K562 (cell line): Measurements from ENCODE around the gene PEF1. TPM values are rescaled to one million over a fixed set of nuclear protein-coding genes. Genes with fewer than 3 reads are reported as not detected.
A peak's percentile ranks its signal among the peaks of the same experiment; 100 is the strongest.

Experiments
- ATAC-seq: fragments of 200-7000 bp; cut with Tn5 transposase; 3 replicates; pipeline ENCODE4 v1.9.1; 2020; ENCODE audit warnings: moderate library complexity
- BruUV-seq: library from RNA; stranded (reverse); fragments of 400-500 nt; replicated peaks from 2 replicates; lab custom pipeline; 2021; lab: Mats Ljungman, UMichigan
- CTCF ChIA-PET: fragments of 300-600 bp; formaldehyde crosslinking; extraction: SDS; loops from one replicate; lab custom pipeline; 2021; ENCODE audit warnings: low intra/inter-chr PET ratio; lab: Yijun Ruan, JAX
- POLR2A ChIA-PET: fragments of 300-600, 350-650 bp; sonication (Branson Sonifier 250); formaldehyde crosslinking; extraction: SDS; loops from one replicate; lab custom pipeline; 2021; ENCODE audit warnings: antibody characterized with exemption, inconsistent platforms; lab: Yijun Ruan, JAX
- DNase-seq, 4 experiments: peaks; one replicate each; pipeline versions ENCODE4 v3.0.0 to v3.0.0-alpha.2; 2011 to 2018; ENCODE audit warnings: low spot score in 3 of 4, mixed read lengths in 3 of 4; ENCODE audit errors: extremely low read depth in 1 of 4
- FAIRE-seq: peaks from 2 replicates; lab custom pipeline; 2011; peaks lifted over from hg19 to GRCh38; lab: Jason Lieb, UNC
- H2AFZ ChIP-seq: 2 replicates; pipeline ENCODE4 v1.6.0; 2011; ENCODE audit warnings: low read depth, low read length, control low read depth, inconsistent platforms
- H3K27ac ChIP-seq: fragments of 200-600 bp; 3 replicates; pipeline ENCODE4 v1.8.0; 2011; ENCODE audit warnings: low read depth, mild to moderate bottlenecking, control low read depth, inconsistent platforms, low read length, moderate library complexity, mixed read lengths; ENCODE audit errors: extremely low read depth
- H3K27me3 ChIP-seq, 2 experiments: fragments of 300-600 bp in 1 of 2; 2 replicates in 1 of 2; 3 replicates in 1 of 2; pipeline versions ENCODE4 v1.6.0 to v1.8.0; 2011; ENCODE audit warnings: inconsistent platforms in 2 of 2, low read length in 2 of 2, mild to moderate bottlenecking in 1 of 2, mixed read lengths in 1 of 2, moderate library complexity in 1 of 2; ENCODE audit not compliant: control insufficient read depth in 2 of 2, insufficient read depth in 2 of 2
- H3K36me3 ChIP-seq: fragments of 300-600 bp; 3 replicates; pipeline ENCODE4 v1.8.0; 2011; ENCODE audit warnings: mild to moderate bottlenecking, low read length, inconsistent platforms; ENCODE audit not compliant: control insufficient read depth, insufficient read depth
- H3K4me1 ChIP-seq, 2 experiments: fragments of 200-600 bp in 1 of 2; replicated peaks in 1 of 2; 2 replicates in 1 of 2; 3 replicates in 1 of 2; pipeline versions ENCODE4 v1.5.1 to v1.8.0; 2011; ENCODE audit warnings: inconsistent platforms in 2 of 2, low read length in 2 of 2, mild to moderate bottlenecking in 1 of 2, mixed read lengths in 1 of 2, moderate library complexity in 1 of 2; ENCODE audit not compliant: control insufficient read depth in 2 of 2, insufficient read depth in 2 of 2
- H3K4me2 ChIP-seq: 2 replicates; pipeline ENCODE4 v1.6.1; 2011; ENCODE audit warnings: low read length, control low read depth, inconsistent platforms, mixed read lengths; ENCODE audit not compliant: insufficient read depth
- H3K4me3 ChIP-seq: fragments of 200-600 bp; sonication (generic), shearing (Covaris generic); 2 replicates; pipeline ENCODE4 v1.5.1; 2016; ENCODE audit warnings: control low read depth, inconsistent platforms
- H3K79me2 ChIP-seq: fragments of 200-600 bp; 3 replicates; pipeline ENCODE4 v1.8.0; 2011; ENCODE audit warnings: low read length, inconsistent platforms; ENCODE audit not compliant: control insufficient read depth, insufficient read depth
- H3K9ac ChIP-seq, 2 experiments: 2 replicates each; pipeline versions ENCODE4 v1.6.0 to v1.6.1; 2011; ENCODE audit warnings: low read depth in 2 of 2, low read length in 2 of 2, control low read depth in 1 of 2, inconsistent platforms in 1 of 2, mild to moderate bottlenecking in 1 of 2, mixed read lengths in 1 of 2; ENCODE audit not compliant: insufficient read depth in 1 of 2
- H3K9me1 ChIP-seq: one replicate; pipeline ENCODE4 v1.6.0; 2011; ENCODE audit warnings: inconsistent platforms, mild to moderate bottlenecking, low read length, moderate library complexity; ENCODE audit not compliant: control insufficient read depth, insufficient read depth
- H3K9me3 ChIP-seq: replicated peaks from 2 replicates; pipeline ENCODE4 v1.5.1; 2011; ENCODE audit warnings: low read depth, low read length, inconsistent platforms; ENCODE audit not compliant: control insufficient read depth, insufficient read depth
- H4K20me1 ChIP-seq: replicated peaks from 2 replicates; pipeline ENCODE4 v1.6.1; 2011; ENCODE audit warnings: low read length, inconsistent platforms, mixed read lengths; ENCODE audit not compliant: control insufficient read depth, insufficient read depth
- HEY1 ChIP-seq: fragments of 250-450 bp; sonication (Bioruptor Pico); IDR thresholded peaks from 2 replicates; pipeline ENCODE4 v1.5.0; 2020; ENCODE audit warnings: mild to moderate bottlenecking, moderate library complexity, borderline replicate concordance
- MAZ ChIP-seq, 2 experiments: fragments of 450-650 bp in 1 of 2; sonication (generic) in 1 of 2; formaldehyde crosslinking; IDR thresholded peaks in 1 of 2; conservative IDR thresholded peaks in 1 of 2; 2 replicates each; pipeline versions ENCODE4 v1.4.0 to v1.5.0; 2020; ENCODE audit warnings: mild to moderate bottlenecking in 1 of 2, missing genetic modification reagents in 1 of 2
- MTA3 ChIP-seq: fragments of 450-650 bp; formaldehyde crosslinking; IDR thresholded peaks from 2 replicates; pipeline ENCODE4 v1.6.1; 2017; ENCODE audit warnings: mild to moderate bottlenecking, borderline replicate concordance
- NR1H2 ChIP-seq: sonication (generic); formaldehyde crosslinking; IDR thresholded peaks from 2 replicates; pipeline ENCODE4 v1.4.0; 2020; ENCODE audit warnings: mild to moderate bottlenecking, missing genetic modification reagents
- OTX1 ChIP-seq: fragments of 450-650 bp; formaldehyde crosslinking; IDR thresholded peaks from 2 replicates; pipeline ENCODE4 v1.4.0; 2022; ENCODE audit warnings: mild to moderate bottlenecking
- PCBP1 ChIP-seq: fragments of 200-400 bp; formaldehyde crosslinking; IDR thresholded peaks from 2 replicates; pipeline ENCODE4 v1.6.1; 2018; ENCODE audit warnings: mild to moderate bottlenecking, low read depth, low read length; ENCODE audit not compliant: poor library complexity, severe bottlenecking
- PPARD ChIP-seq: fragments of 250-450 bp; sonication (Bioruptor Pico); IDR thresholded peaks from 2 replicates; pipeline ENCODE4 v1.8.0; 2022; ENCODE audit warnings: inconsistent platforms, mild to moderate bottlenecking, moderate library complexity
- RAD21 ChIP-seq, 2 experiments: fragments of 250-450 bp in 1 of 2; fragments of 450-650 bp in 1 of 2; sonication (Bioruptor Pico) in 1 of 2; formaldehyde crosslinking in 1 of 2; IDR thresholded peaks in 1 of 2; conservative IDR thresholded peaks in 1 of 2; 2 replicates each; pipeline versions ENCODE4 v1.4.0 to v1.8.0; 2020 to 2022; ENCODE audit warnings: mild to moderate bottlenecking in 2 of 2, moderate library complexity in 1 of 2
- SIRT6 ChIP-seq: IDR thresholded peaks from one replicate; pipeline ENCODE4 v1.6.1; 2012; ENCODE audit warnings: low read depth, mild to moderate bottlenecking, control low read depth, inconsistent platforms, low read length, moderate library complexity
- SMAD3 ChIP-seq: fragments of 450-650 bp; formaldehyde crosslinking; conservative IDR thresholded peaks from 2 replicates; pipeline ENCODE4 v1.4.0; 2020; ENCODE audit warnings: mild to moderate bottlenecking
- SMC3 ChIP-seq: conservative IDR thresholded peaks from 2 replicates; pipeline ENCODE4 v1.6.1; 2011; ENCODE audit warnings: low read depth, low read length, improper control_type of control experiment; ENCODE audit not compliant: insufficient read depth
- YY1 ChIP-seq, 3 experiments: IDR thresholded peaks; 2 replicates each; pipeline ENCODE4 v1.6.1; 2011; ENCODE audit warnings: low read length in 2 of 3, mild to moderate bottlenecking in 2 of 3, moderate library complexity in 2 of 3, borderline replicate concordance in 1 of 3, control low read depth in 1 of 3, low read depth in 1 of 3; ENCODE audit not compliant: insufficient read depth in 3 of 3, insufficient replicate concordance in 2 of 3, control insufficient read depth in 1 of 3, insufficient read length in 1 of 3; ENCODE audit errors: extremely low read depth in 1 of 3
- ZBTB7A ChIP-seq: IDR thresholded peaks from 2 replicates; pipeline ENCODE4 v1.6.1; 2011; ENCODE audit warnings: low read depth, mild to moderate bottlenecking, low read length, moderate library complexity, borderline replicate concordance; ENCODE audit not compliant: control insufficient read depth
- WGBS: fragments of 100-300 bp; shearing (Covaris generic); methylation state at CpG from one replicate; pipeline ENCODE4 v1.1.6; 2016; ENCODE audit warnings: low coverage, mixed read lengths; ENCODE audit not compliant: insufficient coverage; ENCODE audit errors: missing lambda C conversion rate; 5-methylcytosine and 5-hydroxymethylcytosine counted together
- in situ Hi-C: fragments of 300-500 bp; cut with MboI; formaldehyde crosslinking; loops from 4 replicates; pipeline ENCODE4 v1.15.0; 2018; ENCODE audit warnings: inconsistent platforms, mixed read lengths
- intact Hi-C: fragments of 100-400 bp; cut with micrococcal nuclease; formaldehyde crosslinking; loops from 2 replicates; pipeline ENCODE4 v1.14.2; 2022
- polyA plus RNA-seq, 8 experiments: library from polyadenylated mRNA; depleted of rRNA in 4 of 8; stranded (reverse) in 5 of 8; unstranded in 3 of 8; fragments of >200 nt; fragmentation: Nextera tagmentation in 2 of 8; fragmentation: Illumina TruSeq in 1 of 8; extraction: Ambion mirVana in 2 of 8; extraction: Trizol in 1 of 8; gene quantifications; 2 replicates each; pipeline versions ENCODE4 v1.2.1 to v1.2.3, GENCODE V29; 2011 to 2014; ENCODE audit warnings: inconsistent platforms in 1 of 8, missing spikeins in 1 of 8
- total RNA-seq, 7 experiments: library from RNA; depleted of rRNA in 6 of 7; stranded (reverse); fragments of >200 nt in 6 of 7; fragmentation: Illumina TruSeq in 2 of 7; extraction: Trizol in 2 of 7; gene quantifications; 2 replicates each; pipeline versions ENCODE4 v1.2.1 to v1.2.3, GENCODE V29; 2011 to 2021; ENCODE audit warnings: low replicate concordance in 1 of 7
- TF ChIP-seq, protein P1 (sequence below): fragments of 250-450 bp; sonication (Bioruptor Pico); IDR thresholded peaks from 2 replicates; pipeline ENCODE4 v1.5.0; 2021
- TF ChIP-seq, protein P2 (sequence below): sonication (generic); formaldehyde crosslinking; IDR thresholded peaks from 2 replicates; pipeline ENCODE4 v1.8.0; 2022; ENCODE audit warnings: missing genetic modification reagents, mild to moderate bottlenecking, moderate library complexity, borderline replicate concordance
- TF ChIP-seq, protein P3 (sequence below): fragments of 200-800 bp; sonication (Bioruptor generic); IDR thresholded peaks from 2 replicates; pipeline ENCODE4 v1.6.1; 2017; ENCODE audit warnings: missing genetic modification characterization, missing compliant biosample characterization

PEF1 gene
- total and polyA plus RNA-seq, 9 of the 15 experiments (the other 6 are each of a cell fraction or from before 2014, with no cell fraction given) = 26.3 to 95.5 (median 61.9) TPM

DNA sequence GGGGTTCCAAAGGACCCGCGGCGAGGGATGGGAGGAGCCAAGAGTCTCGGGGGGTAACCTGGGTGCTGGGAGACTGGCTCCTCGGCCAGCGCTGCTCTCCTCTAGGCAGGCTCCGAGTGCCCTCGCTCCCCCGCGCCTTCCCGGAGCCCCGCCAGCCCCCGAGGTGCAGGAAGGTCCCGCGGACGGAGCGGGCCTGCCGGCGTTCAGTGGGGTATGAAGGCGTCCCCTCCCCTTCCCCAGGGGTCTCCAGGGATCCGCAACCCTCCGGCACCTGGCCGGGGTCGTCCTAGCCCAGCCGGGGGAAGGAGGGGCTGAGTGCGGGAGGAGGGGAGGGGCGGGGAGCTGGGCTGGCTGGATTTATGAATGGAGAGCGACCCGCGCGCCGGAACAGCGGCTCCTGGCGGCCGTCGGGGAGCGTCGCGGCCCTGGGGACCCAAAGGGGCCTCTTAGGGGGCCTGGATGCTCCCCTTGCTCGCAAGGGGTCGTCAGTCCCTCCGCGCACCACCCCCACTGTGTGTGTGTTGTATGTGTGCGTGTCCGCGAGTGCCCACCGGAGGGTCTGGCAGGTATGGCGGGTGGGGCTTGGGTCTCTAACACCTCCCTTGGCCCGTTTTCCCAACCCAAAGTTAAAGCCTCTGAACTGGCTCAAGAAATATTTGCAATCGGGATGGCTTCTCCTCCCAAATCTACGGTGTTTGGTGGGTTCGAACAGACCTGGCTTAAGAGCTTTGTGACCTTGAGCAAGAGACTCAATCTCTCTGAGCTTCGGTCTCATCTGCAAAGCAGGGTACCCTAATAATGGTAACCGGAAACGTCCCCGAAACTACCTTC, 26.5 kb downstream of the PEF1 start:
- intact Hi-C loops = loop anchor here (2.0 kb wide), 1 partner anchor 53 kb away; no protein-coding TSS in a partner anchor
- BruUV-seq = no TSS peak
- H3K4me1 ChIP-seq = peaks cover 0 to 19% of the 10 kb centered on the region in 2 experiments; a peak in 2 of 5 replicates
- peaks cover 24% of the 10 kb centered on the region for H4K20me1 ChIP-seq
- no peak overlapping the region for H3K27ac ChIP-seq
- H3K9me1 ChIP-seq = no peaks in the 10 kb centered on the region
- ChIA-PET CTCF (interaction anchor here (0.6 to 1.5 kb wide), 2 partner anchors 54 to 697 kb away, joined by 3 to 6 read pairs; no protein-coding TSS in a partner anchor), POLR2A (interaction anchor here (0.5 to 1.3 kb wide), 2 partner anchors 11 to 469 kb away, joined by 3 to 4 read pairs; no protein-coding TSS in a partner anchor)
- H3K4me3 ChIP-seq = peak overlapping the region; percentile 14; the same call in 1 of the 2 replicates
- peak; percentile 65 to 89 (median 80) for DNase-seq
- FAIRE-seq = no peak
- no peaks in the 10 kb centered on the region for H3K36me3 ChIP-seq
- in situ Hi-C loops = no loop called here
- 9% methylated on average over 44 of the region's 56 CpGs for WGBS
- no peak overlapping the region for H3K4me2 ChIP-seq
- H3K9ac ChIP-seq = no peak overlapping the region
- ATAC-seq = peak; percentile 93
- no peaks in the 10 kb centered on the region for H3K9me3 ChIP-seq
- peaks cover 30 to 67% of the 10 kb centered on the region in 2 experiments for H3K27me3 ChIP-seq
- H3K79me2 ChIP-seq = no peaks in the 10 kb centered on the region
- H2AFZ ChIP-seq = no peak overlapping the region
- TF ChIP-seq, protein P1, sequence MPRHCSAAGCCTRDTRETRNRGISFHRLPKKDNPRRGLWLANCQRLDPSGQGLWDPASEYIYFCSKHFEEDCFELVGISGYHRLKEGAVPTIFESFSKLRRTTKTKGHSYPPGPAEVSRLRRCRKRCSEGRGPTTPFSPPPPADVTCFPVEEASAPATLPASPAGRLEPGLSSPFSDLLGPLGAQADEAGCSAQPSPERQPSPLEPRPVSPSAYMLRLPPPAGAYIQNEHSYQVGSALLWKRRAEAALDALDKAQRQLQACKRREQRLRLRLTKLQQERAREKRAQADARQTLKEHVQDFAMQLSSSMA (CRISPR knock-in tag) = no peak
- peak; percentile 20 to 33; a peak in 1 of 4 replicates for TF ChIP-seq MAZ (CRISPR knock-in tag; conservative IDR thresholded peaks at IDR 0.05 in 1 of 2, IDR thresholded peaks at IDR 0.05 in 1 of 2)
- peak; percentile 97 for TF ChIP-seq PCBP1
- no peak for TF ChIP-seq HEY1 (CRISPR knock-in tag)
- peak in 1 of 3 experiments; percentile 8 for TF ChIP-seq YY1 (IDR thresholded peaks at IDR 0.05; ENCODE audit: borderline replicate concordance in 1 of 3, control insufficient read depth in 1 of 3, extremely low read depth in 1 of 3, insufficient read depth in 3 of 3, insufficient read length in 1 of 3, insufficient replicate concordance in 2 of 3, low read depth in 1 of 3, low read length in 2 of 3)
- no peak for TF ChIP-seq NR1H2 (CRISPR knock-in tag)
- peak; percentile 31; the same call in 1 of the 2 replicates for TF ChIP-seq SMC3
- peak; percentile 37 to 59 for TF ChIP-seq RAD21 (CRISPR knock-in tag; conservative IDR thresholded peaks at IDR 0.05 in 1 of 2, IDR thresholded peaks at IDR 0.05 in 1 of 2)
- no peak for TF ChIP-seq OTX1 (CRISPR knock-in tag)
- TF ChIP-seq, protein P2, sequence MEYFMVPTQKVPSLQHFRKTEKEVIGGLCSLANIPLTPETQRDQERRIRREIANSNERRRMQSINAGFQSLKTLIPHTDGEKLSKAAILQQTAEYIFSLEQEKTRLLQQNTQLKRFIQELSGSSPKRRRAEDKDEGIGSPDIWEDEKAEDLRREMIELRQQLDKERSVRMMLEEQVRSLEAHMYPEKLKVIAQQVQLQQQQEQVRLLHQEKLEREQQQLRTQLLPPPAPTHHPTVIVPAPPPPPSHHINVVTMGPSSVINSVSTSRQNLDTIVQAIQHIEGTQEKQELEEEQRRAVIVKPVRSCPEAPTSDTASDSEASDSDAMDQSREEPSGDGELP (CRISPR knock-in tag) = peak; percentile 35; the same call in 1 of the 2 replicates
- no peak for TF ChIP-seq SMAD3 (CRISPR knock-in tag)
- TF ChIP-seq ZBTB7A = peak; percentile 92
- TF ChIP-seq MTA3 = 0 out of 2 replicates have a peak, but pooled peaks have one; percentile 41
- TF ChIP-seq, protein P3, sequence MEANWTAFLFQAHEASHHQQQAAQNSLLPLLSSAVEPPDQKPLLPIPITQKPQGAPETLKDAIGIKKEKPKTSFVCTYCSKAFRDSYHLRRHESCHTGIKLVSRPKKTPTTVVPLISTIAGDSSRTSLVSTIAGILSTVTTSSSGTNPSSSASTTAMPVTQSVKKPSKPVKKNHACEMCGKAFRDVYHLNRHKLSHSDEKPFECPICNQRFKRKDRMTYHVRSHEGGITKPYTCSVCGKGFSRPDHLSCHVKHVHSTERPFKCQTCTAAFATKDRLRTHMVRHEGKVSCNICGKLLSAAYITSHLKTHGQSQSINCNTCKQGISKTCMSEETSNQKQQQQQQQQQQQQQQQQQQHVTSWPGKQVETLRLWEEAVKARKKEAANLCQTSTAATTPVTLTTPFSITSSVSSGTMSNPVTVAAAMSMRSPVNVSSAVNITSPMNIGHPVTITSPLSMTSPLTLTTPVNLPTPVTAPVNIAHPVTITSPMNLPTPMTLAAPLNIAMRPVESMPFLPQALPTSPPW (CRISPR knock-in tag) = peak; percentile 76
- TF ChIP-seq SIRT6 = no peak
- TF ChIP-seq PPARD = no peak
